Hepatocyte (in vitro differentiated cells): ENCODE measurements around the gene ZMAT3.
"Not testable (repeated sequence)": the region's sequence is repeated elsewhere in the genome, so short reads cannot be mapped to it uniquely, and the experiment has no call there.

Experiments
- EZH2 ChIP-seq: fragments of 200-600 bp; sonication (generic); IDR thresholded peaks from 2 replicates; pipeline ENCODE4 v1.6.1; 2016; ENCODE audit warnings: antibody characterized with exemption, mild to moderate bottlenecking, borderline replicate concordance
- EZH2phosphoT487 ChIP-seq: fragments of 200-600 bp; sonication (generic); IDR thresholded peaks from one replicate; pipeline ENCODE4 v1.6.1; 2018; ENCODE audit warnings: antibody characterized with exemption, mild to moderate bottlenecking, low read depth, moderate library complexity; ENCODE audit not compliant: unreplicated experiment, severe bottlenecking
- TF ChIP-seq, protein P1 (sequence below): fragments of 200-600 bp; sonication (generic); IDR thresholded peaks from 2 replicates; pipeline ENCODE4 v1.5.1; 2016; ENCODE audit warnings: antibody characterized with exemption, mild to moderate bottlenecking; ENCODE audit not compliant: poor library complexity

DNA sequence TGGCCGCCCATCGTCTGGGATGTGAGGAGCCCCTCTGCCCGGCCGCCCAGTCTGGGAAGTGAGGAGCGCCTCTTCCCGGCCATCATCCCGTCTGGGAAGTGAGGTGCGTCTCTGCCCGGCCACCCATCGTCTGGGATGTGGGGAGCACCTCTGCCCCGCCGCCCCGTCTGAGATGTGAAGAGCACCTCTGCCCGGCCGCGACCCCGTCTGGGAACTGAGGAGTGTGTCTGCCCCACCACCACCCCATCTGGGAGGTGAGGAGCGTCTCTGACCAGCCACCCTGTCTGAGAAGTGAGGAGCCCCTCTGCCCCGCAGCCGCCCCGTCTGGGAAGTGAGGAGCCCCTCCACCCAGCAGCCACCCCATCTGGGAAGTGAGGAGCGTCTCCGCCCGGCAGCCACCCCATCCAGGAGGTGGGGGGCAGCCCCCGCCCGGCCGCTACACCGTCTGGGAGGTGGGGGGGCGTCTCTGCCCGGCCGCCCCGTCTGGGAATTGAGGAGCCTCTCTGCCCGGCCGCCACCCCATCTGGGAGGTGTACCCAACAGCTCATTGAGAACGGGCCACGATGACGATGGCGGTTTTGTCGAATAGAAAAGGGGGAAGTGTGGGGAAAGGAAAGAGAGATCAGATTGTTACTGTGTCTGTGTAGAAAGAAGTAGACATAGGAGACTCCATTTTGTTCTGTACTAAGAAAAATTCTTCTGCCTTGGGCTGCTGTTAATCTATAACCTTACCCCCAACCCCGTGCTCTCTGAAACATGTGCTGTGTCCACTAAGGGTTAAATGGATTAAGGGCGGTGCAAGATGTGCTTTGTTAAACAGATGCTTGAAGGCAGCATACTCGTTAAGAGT lies 38.9 kb downstream of the ZMAT3 start:
- TF ChIP-seq, protein P1, sequence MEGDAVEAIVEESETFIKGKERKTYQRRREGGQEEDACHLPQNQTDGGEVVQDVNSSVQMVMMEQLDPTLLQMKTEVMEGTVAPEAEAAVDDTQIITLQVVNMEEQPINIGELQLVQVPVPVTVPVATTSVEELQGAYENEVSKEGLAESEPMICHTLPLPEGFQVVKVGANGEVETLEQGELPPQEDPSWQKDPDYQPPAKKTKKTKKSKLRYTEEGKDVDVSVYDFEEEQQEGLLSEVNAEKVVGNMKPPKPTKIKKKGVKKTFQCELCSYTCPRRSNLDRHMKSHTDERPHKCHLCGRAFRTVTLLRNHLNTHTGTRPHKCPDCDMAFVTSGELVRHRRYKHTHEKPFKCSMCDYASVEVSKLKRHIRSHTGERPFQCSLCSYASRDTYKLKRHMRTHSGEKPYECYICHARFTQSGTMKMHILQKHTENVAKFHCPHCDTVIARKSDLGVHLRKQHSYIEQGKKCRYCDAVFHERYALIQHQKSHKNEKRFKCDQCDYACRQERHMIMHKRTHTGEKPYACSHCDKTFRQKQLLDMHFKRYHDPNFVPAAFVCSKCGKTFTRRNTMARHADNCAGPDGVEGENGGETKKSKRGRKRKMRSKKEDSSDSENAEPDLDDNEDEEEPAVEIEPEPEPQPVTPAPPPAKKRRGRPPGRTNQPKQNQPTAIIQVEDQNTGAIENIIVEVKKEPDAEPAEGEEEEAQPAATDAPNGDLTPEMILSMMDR = not testable (repeated sequence)
- TF ChIP-seq EZH2, EZH2phosphoT487: not testable (repeated sequence)
